ENCODE data around the gene LGR4. TPM values are rescaled to one million over a fixed set of nuclear protein-coding genes. Genes with fewer than 3 reads are reported as not detected.

The LGR4 gene
- total and polyA plus RNA-seq, 2 of the 13 experiments (the other 11 are each of a cell fraction or from before 2014, with no cell fraction given), result 42.1 to 68.7 TPM

DNA sequence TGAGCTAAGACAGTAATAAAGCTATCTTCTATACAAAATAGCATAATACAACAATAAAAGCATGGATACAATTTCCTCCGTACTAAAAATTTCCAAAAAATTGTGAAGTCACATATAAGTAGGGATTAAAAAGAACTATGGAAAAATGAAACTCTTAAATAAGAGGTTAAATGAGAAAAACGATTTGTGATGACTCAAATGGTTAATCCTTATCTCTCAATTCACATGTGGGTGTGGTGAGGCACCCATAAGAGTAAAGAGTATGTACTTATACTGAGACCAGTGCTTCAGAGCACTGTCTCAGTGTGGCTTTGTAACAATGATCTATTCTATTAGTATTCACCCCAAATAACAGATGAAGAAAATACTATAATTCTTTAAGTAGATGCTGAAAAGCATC, 84.6 kb downstream of the LGR4 start (continued):
- TF ChIP-seq, protein P1, sequence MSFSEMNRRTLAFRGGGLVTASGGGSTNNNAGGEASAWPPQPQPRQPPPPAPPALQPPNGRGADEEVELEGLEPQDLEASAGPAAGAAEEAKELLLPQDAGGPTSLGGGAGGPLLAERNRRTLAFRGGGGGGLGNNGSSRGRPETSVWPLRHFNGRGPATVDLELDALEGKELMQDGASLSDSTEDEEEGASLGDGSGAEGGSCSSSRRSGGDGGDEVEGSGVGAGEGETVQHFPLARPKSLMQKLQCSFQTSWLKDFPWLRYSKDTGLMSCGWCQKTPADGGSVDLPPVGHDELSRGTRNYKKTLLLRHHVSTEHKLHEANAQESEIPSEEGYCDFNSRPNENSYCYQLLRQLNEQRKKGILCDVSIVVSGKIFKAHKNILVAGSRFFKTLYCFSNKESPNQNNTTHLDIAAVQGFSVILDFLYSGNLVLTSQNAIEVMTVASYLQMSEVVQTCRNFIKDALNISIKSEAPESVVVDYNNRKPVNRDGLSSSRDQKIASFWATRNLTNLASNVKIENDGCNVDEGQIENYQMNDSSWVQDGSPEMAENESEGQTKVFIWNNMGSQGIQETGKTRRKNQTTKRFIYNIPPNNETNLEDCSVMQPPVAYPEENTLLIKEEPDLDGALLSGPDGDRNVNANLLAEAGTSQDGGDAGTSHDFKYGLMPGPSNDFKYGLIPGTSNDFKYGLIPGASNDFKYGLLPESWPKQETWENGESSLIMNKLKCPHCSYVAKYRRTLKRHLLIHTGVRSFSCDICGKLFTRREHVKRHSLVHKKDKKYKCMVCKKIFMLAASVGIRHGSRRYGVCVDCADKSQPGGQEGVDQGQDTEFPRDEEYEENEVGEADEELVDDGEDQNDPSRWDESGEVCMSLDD (CRISPR knock-in tag; IDR thresholded peaks at IDR 0.05; ENCODE audit: borderline replicate concordance), result no peak
- TF ChIP-seq SMARCC2 (IDR thresholded peaks at IDR 0.05) (no peak), ZBTB37 (CRISPR knock-in tag; IDR thresholded peaks at IDR 0.05) (no peak), NFYB (CRISPR knock-in tag; IDR thresholded peaks at IDR 0.05) (no peak)

GRCh38 chr11:27387362-27387761, 85.2 kb downstream of the LGR4 start:
- H3K4me2 ChIP-seq (ENCODE audit: low read depth, low read length), result no peak overlapping the region
- TF ChIP-seq, protein P2, sequence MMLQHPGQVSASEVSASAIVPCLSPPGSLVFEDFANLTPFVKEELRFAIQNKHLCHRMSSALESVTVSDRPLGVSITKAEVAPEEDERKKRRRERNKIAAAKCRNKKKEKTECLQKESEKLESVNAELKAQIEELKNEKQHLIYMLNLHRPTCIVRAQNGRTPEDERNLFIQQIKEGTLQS (CRISPR knock-in tag; IDR thresholded peaks at IDR 0.05), result no peak
- TF ChIP-seq STAG1 (CRISPR knock-in tag; IDR thresholded peaks at IDR 0.05), result no peak
- TF ChIP-seq NFIB (CRISPR knock-in tag; IDR thresholded peaks at IDR 0.05; ENCODE audit: borderline replicate concordance), result no peak
- no peak for TF ChIP-seq RBM39 (IDR thresholded peaks at IDR 0.05; ENCODE audit: low read depth, low read length, poor library complexity, severe bottlenecking)
- no peak for TF ChIP-seq XBP1 (CRISPR knock-in tag; IDR thresholded peaks at IDR 0.05)
- no peak for TF ChIP-seq IRF2 (CRISPR knock-in tag; IDR thresholded peaks at IDR 0.05)
- no peak for TF ChIP-seq KDM5A (IDR thresholded peaks at IDR 0.05; ENCODE audit: borderline replicate concordance, low read length)
- TF ChIP-seq IRX3 (CRISPR knock-in tag; IDR thresholded peaks at IDR 0.05; ENCODE audit: borderline replicate concordance, low read depth), result no peak
- no peak for TF ChIP-seq ZFP37 (CRISPR knock-in tag; IDR thresholded peaks at IDR 0.05; ENCODE audit: borderline replicate concordance)
- TF ChIP-seq, protein P3, sequence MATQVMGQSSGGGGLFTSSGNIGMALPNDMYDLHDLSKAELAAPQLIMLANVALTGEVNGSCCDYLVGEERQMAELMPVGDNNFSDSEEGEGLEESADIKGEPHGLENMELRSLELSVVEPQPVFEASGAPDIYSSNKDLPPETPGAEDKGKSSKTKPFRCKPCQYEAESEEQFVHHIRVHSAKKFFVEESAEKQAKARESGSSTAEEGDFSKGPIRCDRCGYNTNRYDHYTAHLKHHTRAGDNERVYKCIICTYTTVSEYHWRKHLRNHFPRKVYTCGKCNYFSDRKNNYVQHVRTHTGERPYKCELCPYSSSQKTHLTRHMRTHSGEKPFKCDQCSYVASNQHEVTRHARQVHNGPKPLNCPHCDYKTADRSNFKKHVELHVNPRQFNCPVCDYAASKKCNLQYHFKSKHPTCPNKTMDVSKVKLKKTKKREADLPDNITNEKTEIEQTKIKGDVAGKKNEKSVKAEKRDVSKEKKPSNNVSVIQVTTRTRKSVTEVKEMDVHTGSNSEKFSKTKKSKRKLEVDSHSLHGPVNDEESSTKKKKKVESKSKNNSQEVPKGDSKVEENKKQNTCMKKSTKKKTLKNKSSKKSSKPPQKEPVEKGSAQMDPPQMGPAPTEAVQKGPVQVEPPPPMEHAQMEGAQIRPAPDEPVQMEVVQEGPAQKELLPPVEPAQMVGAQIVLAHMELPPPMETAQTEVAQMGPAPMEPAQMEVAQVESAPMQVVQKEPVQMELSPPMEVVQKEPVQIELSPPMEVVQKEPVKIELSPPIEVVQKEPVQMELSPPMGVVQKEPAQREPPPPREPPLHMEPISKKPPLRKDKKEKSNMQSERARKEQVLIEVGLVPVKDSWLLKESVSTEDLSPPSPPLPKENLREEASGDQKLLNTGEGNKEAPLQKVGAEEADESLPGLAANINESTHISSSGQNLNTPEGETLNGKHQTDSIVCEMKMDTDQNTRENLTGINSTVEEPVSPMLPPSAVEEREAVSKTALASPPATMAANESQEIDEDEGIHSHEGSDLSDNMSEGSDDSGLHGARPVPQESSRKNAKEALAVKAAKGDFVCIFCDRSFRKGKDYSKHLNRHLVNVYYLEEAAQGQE (IDR thresholded peaks at IDR 0.05; ENCODE audit: borderline replicate concordance in 1 of 2, low read depth in 1 of 2, low read length in 2 of 2), result no peak
- no peak for TF ChIP-seq ZNF775 (CRISPR knock-in tag; IDR thresholded peaks at IDR 0.05; ENCODE audit: borderline replicate concordance)
- no peak for TF ChIP-seq HIVEP1 (CRISPR knock-in tag; IDR thresholded peaks at IDR 0.05)

More at GRCh38 chr11:27387362-27387761, 85.2 kb downstream of the LGR4 start:
- FAIRE-seq (no peak), ATAC-seq (no peak), DNase-seq (ENCODE audit: low spot score) (no peak)
- in situ Hi-C loops (cut with HindIII; ENCODE audit: extremely low pct_ligation_motif_present, low pct_unique_long_range_greater_than_20kb) (no loop called here), intact Hi-C loops (cut with micrococcal nuclease; ENCODE audit: unreplicated experiment) (no loop called here)
- Histone ChIP-seq H2AFZ (ENCODE audit: low read length) (no peak overlapping the region), H3K9ac (ENCODE audit: insufficient read depth, low read depth, low read length) (no peak overlapping the region), H3K36me3 (replicated peaks in 1 of 2; ENCODE audit: control insufficient read depth in 1 of 2, insufficient read depth in 2 of 2, low read length in 2 of 2) (peaks cover 11 to 50% of the 10 kb centered on the region in 2 experiments), H3K27ac (ENCODE audit: extremely low read length, insufficient read depth, low read length) (no peak overlapping the region), H3K4me3 (replicated peaks in 1 of 3; ENCODE audit: insufficient read depth in 1 of 3, low read depth in 2 of 3, low read length in 3 of 3) (no peak overlapping the region), H3K27me3 (ENCODE audit: control insufficient read depth in 1 of 2, insufficient read depth in 2 of 2, low read length in 2 of 2) (no peaks in the 10 kb centered on the region), H4K20me1 (ENCODE audit: insufficient read depth, low read length) (no peaks in the 10 kb centered on the region), H3K4me1 (ENCODE audit: insufficient read depth, low read length) (peaks cover 53% of the 10 kb centered on the region), H3K9me3 (ENCODE audit: low read length) (no peaks in the 10 kb centered on the region), H3K79me2 (ENCODE audit: insufficient read depth, low read length) (peaks cover 23% of the 10 kb centered on the region)
- ChIA-PET CTCF (ENCODE audit: low intra/inter-chr PET ratio, low total read pairs) (no interaction called here), POLR2A (interaction anchor here (1.0 kb wide), 1 partner anchor 9 kb away, joined by 4 read pairs; no protein-coding TSS in a partner anchor)
- 47% methylated on average over 2 of the region's 2 CpGs for WGBS (ENCODE audit: low lambda C conversion rate)
- BruUV-seq (replicated peaks), result no TSS peak

Data from HepG2 (cell line).